ENCODE measurements around the gene MAPT.
A peak's percentile ranks its signal among the peaks of the same experiment; 100 is the strongest.

Gene MAPT

DNA sequence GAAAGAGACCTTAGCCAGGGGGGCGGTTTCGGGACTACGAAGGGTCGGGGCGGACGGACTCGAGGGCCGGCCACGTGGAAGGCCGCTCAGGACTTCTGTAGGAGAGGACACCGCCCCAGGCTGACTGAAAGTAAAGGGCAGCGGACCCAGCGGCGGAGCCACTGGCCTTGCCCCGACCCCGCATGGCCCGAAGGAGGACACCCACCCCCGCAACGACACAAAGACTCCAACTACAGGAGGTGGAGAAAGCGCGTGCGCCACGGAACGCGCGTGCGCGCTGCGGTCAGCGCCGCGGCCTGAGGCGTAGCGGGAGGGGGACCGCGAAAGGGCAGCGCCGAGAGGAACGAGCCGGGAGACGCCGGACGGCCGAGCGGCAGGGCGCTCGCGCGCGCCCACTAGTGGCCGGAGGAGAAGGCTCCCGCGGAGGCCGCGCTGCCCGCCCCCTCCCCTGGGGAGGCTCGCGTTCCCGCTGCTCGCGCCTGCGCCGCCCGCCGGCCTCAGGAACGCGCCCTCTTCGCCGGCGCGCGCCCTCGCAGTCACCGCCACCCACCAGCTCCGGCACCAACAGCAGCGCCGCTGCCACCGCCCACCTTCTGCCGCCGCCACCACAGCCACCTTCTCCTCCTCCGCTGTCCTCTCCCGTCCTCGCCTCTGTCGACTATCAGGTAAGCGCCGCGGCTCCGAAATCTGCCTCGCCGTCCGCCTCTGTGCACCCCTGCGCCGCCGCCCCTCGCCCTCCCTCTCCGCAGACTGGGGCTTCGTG is at the start of gene MAPT:
MAPT (plus strand) TSS at position 533 of the 763 bp plus-strand sequence. CDS start 67,784 bp downstream, outside the sequence.
- peak; percentile 84 for DNase-seq (ENCODE audit: low spot score)

DNA sequence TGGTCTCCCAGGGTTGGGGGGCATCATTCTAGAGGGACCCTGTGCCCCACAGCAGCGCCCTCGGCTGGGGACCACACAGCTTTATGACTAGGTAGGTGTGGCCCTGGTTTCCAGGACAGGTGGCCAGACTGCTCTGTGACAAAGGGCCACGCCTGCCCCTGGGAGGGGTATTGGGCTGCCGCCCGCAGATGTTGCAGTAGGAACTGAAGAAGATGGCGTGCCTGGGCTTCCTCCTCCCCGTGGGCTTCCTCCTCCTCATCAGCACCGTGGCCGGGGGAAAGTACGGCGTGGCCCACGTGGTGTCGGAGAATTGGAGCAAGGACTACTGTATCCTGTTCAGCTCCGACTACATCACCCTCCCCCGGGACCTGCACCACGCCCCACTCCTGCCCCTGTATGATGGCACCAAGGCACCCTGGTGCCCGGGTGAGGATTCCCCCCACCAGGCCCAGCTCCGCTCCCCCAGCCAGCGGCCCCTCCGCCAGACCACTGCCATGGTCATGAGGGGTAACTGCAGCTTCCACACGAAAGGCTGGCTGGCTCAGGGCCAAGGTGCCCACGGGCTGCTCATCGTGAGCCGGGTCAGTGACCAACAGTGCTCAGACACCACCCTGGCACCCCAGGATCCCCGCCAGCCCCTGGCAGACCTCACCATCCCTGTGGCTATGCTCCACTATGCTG is 49.5 kb upstream of the MAPT start, which contains the start of gene SPPL2C:
SPPL2C (plus strand) TSS at position 187 of the 681 bp plus-strand sequence; CDS start at position 213, 26 bp downstream.
- DNase-seq (ENCODE audit: low spot score): peak; percentile 27

DNA sequence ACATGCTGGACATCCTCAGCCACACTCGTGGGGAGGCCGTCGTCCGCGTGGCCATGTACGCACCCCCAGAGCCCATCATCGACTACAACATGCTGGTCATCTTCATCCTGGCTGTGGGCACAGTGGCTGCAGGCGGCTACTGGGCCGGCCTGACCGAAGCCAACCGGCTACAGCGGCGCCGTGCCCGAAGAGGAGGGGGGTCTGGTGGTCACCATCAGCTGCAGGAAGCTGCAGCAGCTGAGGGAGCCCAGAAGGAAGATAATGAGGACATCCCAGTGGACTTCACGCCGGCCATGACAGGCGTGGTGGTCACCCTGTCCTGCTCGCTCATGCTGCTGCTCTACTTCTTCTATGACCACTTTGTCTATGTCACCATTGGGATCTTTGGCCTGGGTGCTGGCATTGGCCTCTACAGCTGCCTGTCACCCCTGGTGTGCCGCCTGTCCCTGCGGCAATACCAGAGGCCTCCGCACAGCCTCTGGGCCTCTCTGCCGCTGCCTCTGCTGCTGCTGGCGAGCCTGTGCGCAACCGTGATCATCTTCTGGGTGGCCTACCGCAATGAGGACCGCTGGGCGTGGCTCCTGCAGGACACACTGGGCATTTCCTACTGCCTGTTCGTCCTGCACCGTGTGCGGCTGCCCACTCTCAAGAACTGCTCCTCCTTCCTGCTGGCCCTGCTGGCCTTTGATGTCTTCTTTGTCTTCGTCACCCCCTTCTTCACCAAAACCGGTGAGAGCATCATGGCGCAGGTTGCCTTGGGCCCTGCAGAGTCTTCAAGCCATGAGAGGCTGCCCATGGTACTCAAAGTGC is 48.8 kb upstream of the MAPT start:
- DNase-seq (ENCODE audit: low spot score): no peak

DNA sequence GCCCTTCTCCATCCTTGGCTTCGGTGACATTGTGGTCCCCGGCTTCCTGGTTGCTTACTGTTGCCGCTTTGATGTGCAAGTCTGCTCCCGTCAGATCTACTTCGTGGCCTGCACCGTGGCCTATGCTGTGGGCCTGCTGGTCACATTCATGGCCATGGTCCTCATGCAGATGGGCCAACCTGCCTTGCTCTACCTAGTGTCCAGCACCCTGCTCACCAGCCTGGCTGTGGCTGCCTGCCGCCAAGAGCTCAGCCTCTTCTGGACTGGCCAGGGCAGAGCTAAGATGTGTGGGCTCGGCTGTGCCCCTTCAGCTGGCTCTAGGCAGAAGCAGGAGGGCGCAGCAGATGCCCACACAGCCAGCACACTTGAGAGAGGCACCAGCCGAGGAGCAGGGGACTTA is 48.1 kb upstream of the MAPT start:
- DNase-seq (ENCODE audit: low spot score): no peak

DNA sequence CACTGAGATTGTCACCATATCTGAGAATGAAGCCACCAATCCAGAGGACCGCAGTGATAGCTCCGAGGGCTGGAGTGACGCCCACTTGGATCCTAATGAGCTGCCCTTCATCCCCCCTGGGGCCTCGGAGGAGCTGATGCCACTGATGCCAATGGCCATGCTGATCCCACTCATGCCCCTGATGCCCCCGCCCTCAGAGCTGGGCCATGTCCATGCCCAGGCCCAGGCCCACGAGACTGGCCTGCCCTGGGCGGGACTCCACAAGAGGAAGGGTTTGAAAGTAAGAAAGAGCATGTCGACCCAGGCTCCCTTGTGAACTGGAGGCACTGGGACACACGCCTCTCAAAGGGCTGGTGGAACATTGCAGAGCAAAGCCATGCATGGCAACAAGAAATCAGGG is 47.7 kb upstream of the MAPT start:
- no peak for DNase-seq (ENCODE audit: low spot score)

DNA sequence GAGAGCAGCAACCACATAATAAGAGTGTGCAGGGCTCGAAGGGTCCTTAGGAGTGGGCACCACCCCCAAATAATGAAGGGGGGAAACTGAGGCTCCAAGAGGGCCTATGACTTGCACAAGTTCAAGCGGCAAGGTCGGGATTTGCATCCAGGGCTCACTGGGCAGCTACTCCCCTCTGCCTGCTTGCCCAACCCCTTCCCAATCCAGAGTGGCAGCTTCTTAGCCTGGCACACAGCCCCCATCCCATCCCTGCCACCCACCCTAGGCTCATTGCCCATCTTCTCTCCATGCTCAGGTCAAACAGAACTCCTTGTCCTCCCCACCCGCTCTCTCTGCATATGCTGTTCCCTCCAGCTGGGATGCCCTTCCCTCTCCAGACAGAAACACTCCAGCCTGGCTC is 47.3 kb upstream of the MAPT start:
- DNase-seq (ENCODE audit: low spot score): no peak

DNA sequence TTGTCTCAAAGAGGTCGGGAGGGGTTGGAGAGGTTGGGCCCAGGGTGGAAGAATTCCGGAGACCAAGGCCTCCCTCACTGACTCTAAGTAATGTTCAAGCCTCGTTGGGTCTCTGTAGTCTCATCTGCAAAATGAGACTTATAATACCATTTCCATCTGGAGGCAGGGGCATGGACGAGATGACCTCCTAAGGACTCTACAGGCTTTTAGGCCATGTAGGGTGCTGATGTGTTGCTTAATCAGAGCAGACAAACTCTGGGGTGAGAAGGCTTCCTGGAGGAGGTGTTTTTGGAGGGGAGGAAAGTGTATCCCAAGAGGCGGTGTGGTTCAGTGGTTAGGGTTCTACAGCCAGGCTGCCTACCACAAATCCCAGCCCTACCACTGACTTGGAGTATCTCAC is 46.6 kb upstream of the MAPT start:
- DNase-seq (ENCODE audit: low spot score): no peak

DNA sequence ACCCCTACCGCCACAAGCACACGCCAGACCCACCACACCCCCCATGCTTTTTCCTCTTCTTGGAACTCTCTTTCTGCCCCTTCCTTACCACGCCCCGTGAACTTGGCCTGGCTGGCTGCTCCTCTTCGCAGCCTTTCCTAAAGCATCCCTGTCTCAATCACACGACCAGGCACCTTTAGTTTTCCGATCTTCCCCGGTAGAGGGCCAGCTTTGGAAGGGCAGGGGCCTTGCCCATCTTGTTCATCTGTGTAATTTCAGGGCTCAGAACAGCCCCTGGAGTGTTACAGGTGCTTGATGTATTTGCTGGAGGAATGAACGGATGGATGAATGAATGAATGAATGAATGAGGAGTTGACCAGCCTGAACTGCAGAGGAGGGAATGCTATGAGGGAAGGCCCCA is 45.9 kb upstream of the MAPT start:
- DNase-seq (ENCODE audit: low spot score): no peak

DNA sequence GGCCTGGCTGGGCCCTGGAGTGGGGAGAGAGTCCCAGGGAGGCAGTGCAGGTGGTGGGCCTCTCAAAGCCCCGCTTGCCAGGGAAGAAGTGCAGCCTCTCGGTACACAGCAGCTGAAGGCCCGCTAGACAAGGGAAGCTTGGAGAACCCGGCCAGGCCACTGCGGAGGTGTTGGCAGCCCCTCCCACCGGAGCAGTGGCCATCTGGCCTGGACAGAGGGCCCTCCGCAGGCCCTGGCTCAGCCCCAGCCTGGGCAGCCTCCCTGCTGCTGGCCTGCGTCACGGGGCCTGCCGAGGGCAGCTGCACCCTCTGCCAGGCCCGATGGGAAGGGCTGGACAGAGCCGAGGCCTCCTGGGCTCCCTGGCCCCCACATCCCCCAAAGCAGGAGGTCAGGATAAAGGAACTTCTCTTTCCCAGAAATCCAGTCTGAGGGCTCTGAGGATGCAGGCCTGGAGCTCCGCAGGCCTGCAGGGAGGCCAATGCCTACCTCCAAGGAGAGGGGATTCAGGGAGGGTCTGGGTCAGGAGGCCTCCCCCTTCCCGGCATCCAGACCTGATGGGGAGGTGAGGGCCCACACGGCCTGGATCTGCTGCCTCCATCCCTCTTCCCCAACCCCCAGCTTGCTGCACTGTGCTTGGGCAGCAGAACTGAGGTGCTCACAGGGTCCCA is 45.4 kb upstream of the MAPT start:
- no peak for DNase-seq (ENCODE audit: low spot score)

DNA sequence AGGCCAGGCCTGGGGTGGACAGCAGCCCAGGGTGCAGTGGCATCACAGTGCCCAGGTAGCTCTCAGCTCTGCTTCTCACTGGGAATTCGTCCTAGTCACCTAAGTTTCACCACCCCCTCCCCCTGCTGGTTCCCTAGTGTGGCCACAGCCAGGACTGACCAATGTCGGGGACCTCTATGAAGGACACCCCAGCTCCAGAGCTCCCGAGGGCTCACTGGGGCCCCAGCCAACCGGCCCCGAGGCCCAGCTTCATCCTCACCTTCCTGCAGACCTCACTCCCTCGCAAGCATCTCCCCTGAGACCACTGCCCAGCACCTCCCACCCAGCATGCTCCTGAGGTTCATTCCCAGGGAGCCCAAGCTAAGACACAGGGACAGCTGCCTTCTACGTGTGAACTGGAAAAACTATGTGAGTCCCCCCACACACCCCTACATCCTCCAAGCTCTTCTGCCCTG is 44.8 kb upstream of the MAPT start:
- DNase-seq (ENCODE audit: low spot score): no peak

DNA sequence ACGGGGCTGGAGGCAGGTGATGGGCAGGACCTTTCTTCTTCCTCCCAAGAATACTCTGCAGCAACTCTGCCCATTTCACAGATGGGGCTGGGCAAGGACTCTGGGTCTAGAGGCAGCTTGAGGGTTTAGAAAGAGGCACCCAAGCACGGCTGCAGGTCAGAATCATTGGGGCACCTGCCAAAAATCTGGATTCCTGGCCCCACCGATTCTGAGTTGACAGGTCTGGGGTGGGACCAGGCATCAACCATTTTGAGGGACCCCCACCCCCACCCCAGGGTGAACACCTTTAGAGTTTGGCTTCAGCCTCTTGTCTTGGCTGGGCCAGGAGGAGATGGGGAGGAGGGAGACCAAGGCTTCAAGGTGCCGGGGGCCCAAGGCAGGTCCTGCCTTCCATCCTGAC is 44.3 kb upstream of the MAPT start:
- DNase-seq (ENCODE audit: low spot score): no peak

DNA sequence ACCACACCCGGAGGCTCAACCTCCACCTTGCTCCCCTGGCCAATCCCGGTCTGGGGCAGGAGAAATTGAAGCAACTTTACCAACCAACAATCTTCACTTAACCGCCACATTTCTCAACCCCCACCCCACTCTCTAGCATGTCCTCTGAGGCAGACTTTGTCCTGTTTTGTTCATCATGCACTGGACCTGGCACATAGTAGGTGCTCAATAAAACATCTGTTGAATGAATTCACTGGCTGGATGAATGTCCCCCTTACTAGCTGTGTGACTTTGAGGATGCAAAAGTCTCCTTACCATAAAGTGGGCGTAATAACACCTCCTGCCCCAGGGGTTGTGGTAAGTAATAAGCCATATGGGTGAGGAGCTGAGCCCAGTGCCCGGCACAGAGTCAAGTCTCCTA is 43.9 kb upstream of the MAPT start:
- DNase-seq (ENCODE audit: low spot score): no peak

DNA sequence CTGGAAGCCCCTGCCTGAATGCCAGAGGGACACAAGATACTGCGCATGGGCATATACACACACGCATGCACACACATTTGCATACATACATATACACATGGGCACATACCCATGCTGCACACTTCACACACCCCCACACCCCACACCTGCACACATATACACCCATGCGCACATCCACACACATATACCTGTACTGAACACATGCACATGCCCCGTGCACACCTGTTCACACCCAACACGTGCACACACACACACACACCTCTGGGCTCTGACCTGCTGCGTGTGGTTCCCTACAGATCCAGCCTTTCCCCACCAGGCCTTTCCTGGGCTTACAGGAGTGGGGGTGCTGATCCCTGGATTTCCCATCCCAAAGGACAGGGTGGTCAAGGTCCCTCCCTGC is 43.3 kb upstream of the MAPT start:
- no peak for DNase-seq (ENCODE audit: low spot score)

DNA sequence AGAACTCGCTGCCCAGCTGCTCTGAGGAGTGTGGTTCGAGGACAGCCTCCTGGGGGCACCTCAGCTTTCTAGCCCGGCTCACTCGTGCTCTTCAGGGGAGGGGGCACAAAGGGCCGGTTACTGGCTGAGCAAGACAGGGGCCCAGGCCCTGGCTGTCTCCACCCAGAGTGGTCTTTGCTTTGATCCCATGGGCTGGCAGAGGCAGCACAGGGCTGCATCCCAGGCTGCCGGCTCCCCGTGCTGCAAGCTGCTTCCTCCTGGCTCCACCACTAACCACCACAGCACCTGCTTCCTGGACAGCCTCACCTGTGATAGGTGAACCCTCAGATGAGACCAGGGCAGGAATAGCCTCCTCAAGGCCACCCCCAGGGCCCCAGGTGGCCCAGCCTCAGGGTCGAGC is 42.9 kb upstream of the MAPT start:
- DNase-seq (ENCODE audit: low spot score): no peak

DNA sequence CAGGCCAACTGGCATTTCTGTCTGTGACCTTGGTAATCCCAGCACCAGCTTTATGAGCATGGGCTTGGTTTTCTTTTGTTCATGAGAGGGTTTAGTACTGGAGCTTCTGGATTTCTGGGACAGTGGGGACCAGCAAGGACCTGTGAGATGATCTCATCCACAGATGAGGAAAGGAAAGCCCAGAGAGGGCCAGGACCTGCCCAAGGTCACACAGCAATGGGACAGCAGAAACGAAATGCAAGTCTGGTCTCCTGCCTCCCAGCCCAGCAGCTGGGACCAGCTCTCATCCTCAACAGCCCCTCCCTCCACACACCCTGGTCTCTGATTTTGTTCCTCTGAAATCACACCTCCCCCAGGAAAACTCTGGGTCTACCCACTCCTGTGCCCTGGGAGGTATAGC is 42.5 kb upstream of the MAPT start:
- no peak for DNase-seq (ENCODE audit: low spot score)

DNA sequence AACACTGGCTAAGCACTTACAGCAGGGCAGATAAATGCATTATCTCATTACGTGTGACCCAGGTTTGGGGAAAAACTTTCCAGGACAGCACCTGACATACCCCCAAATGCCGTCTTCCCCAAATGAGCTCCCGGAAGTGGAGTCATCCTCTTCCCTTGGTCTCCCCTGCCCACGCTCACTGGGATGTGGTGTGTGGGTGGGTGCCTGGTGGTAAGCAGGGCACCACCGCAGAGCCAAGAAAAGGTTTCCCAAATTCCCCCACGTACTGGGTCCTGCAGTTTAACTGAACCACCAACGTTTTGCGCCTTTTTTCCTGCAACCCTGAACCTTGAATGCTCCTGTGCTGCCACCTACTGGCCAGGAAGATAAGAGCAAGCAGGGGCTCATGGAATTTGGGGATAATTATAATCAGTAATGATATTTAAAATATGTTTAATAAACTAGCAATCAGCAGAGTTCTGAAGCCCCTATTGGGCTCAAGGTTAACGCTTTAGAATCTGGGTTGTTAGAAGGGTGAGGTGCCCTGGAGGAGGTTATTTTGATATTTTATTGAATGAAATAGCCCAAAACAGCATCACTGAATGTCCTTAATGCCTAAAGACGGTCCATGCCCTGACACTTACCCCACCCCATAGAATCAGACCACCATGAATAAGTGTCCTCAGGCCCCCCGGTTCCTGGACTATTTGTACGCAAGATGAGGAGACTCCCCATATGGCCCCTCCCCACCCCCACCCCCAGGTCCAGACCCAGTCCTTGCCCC is 41.6 kb upstream of the MAPT start:
- peak; percentile 60 for DNase-seq (ENCODE audit: low spot score)

DNA sequence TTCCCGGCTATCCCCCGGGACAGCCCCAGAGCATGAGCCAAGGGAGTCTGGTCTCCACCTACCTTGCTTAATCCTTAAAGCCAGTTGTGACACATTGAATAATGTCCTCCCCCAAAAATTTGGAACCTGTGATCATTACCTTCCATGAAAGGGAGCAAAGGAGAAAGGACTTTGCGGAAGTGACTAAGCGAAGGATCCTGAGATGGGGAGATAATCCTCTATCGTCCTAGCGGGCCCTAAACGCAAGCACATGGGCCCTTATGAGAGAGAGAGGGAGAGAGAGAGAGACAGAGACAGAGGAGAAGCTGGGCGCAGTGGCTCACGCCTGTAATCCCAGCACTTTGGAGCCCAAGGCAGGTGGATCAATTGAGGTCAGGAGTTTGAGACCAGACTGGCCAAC is 40.1 kb upstream of the MAPT start:
- DNase-seq (ENCODE audit: low spot score): no peak

DNA sequence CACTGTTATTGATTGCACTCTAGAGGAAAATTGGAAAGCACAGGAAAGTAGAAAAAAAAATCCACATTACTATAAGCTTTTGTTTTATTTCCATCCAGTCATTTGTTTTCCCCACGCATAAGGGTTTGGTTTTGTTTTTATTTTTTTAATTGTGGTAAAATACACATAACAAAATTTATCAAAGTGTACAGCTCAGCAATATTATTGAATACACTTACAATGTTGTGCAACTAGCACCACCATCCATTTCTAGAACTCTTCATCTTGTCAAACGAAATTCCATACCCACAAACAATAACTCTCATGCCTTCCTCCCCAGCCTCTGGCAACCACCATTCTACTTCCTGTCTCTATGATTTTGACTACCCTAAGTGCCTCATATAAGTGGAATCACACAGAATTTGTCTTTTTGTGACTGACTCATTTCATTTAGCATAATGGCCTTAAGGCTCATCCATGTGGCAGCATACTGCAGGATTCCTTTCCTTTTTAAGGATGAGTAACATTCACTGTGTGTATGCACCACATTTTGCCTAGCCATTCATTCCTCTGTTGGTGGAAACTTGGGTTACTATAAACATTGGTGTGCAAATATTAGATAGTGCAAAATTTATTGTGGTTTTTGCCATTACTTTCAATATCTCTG is 38.5 kb upstream of the MAPT start:
- DNase-seq (ENCODE audit: low spot score): no peak

DNA sequence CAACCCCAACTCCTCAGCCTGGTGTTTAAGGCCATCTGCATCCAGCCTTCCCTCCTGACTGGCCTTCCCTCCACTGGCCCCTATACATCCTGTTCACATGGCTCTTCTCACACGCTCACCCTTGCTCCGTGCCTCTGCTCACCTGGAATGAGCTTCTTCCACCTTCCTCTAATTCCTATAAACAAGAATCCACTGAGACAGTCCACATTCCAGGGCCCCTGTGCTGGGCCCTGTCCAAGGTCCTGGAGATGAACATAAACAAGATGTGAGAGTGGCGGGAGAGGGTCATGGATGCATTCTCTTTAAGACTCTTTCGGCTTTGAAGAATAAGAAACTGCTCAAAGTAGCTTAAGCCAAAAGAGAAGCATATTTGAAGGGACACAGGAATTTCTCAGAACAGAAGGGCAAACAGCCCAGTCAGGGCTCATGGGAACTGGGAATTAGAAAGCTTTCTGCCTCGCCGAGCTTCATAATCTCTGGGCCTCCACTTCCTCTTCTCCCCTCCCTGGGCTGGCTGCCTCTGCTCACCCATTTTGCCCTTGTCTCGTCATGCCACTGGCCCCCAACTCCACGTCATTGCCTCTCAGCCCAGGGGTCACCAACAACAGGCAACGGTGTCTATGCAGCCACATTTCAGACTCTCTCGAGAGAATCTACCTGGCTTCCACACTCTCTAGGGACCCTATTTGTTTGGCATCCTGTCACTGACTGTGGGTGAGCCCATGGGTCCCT is 36.2 kb upstream of the MAPT start:
- DNase-seq (ENCODE audit: low spot score): peak; percentile 33

DNA sequence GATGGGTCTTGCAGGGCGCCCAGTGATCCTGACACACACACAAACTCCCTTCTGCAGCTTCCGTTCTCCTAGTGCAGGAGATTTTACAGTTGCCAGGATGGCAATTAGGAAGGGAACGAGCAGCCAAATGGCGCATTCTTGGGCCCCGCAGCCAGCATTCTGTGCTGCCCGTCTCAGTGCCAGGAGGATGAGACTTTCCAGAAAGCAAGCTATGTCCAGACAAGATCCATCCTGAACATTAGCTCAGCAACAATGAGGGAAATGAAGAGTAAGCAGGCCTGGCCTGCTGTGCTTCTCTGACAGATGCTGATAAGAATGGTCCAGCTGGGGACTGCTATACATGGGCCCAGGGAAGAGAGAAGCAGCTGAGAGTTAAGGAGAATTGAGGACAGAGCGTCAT is 33.2 kb upstream of the MAPT start:
- no peak for DNase-seq (ENCODE audit: low spot score)

Data from SW480 (cell line).